Transverse colon (tissue), 4 donors: ENCODE data around the gene UCKL1. TPM values are rescaled to one million over a fixed set of nuclear protein-coding genes. Genes with fewer than 3 reads are reported as not detected.

Experiments
- DNase-seq: peaks from one replicate; pipeline ENCODE4 v3.0.0-alpha.2; 2019
- H3K27ac ChIP-seq, 4 donors: fragments of 200-600 bp; sonication (generic); 2 replicates each; pipeline ENCODE4 v1.5.1; 2016 to 2018; ENCODE audit warnings: inconsistent platforms in 4 of 4
- H3K27me3 ChIP-seq: fragments of 200-600 bp; sonication (generic); 2 replicates; pipeline ENCODE4 v1.5.1; 2017; ENCODE audit warnings: inconsistent platforms
- H3K36me3 ChIP-seq, 4 donors: fragments of 200-600 bp; sonication (generic); 2 replicates each; pipeline ENCODE4 v1.5.1; 2017 to 2019; ENCODE audit warnings: inconsistent platforms in 4 of 4
- H3K4me1 ChIP-seq, 4 donors: fragments of 200-600 bp; sonication (generic); 2 replicates each; pipeline ENCODE4 v1.5.1; 2017 to 2020; ENCODE audit warnings: inconsistent platforms in 4 of 4
- H3K4me3 ChIP-seq, 4 donors: fragments of 200-600 bp; sonication (generic); 1 replicate in 1 of 4; 2 replicates in 3 of 4; pipeline versions ENCODE4 v1.5.1 to v1.6.1; 2017 to 2019; ENCODE audit warnings: inconsistent platforms in 4 of 4
- H3K9me3 ChIP-seq, 2 donors: fragments of 200-600 bp; sonication (generic); 2 replicates each; pipeline ENCODE4 v1.5.1; 2017 to 2019; ENCODE audit warnings: inconsistent platforms in 2 of 2
- EP300 ChIP-seq: sonication (generic); formaldehyde crosslinking; IDR thresholded peaks from one replicate; pipeline ENCODE4 v1.6.1; 2017; ENCODE audit warnings: antibody characterized with exemption, low read depth
- POLR2A ChIP-seq: fragments of 450-650 bp; IDR thresholded peaks from one replicate; pipeline ENCODE4 v1.6.1; 2016; ENCODE audit warnings: antibody characterized with exemption, mild to moderate bottlenecking, moderate library complexity
- POLR2AphosphoS5 ChIP-seq, 3 donors: sonication (generic); formaldehyde crosslinking; IDR thresholded peaks; one replicate each; pipeline ENCODE4 v1.6.1; 2016; ENCODE audit warnings: antibody characterized with exemption in 3 of 3
- WGBS, 2 donors: methylation state at CpG; one replicate each; pipeline ENCODE4 v1.1.5; 2018; ENCODE audit warnings: low coverage in 1 of 2; 5-methylcytosine and 5-hydroxymethylcytosine counted together
- in situ Hi-C, 4 donors: fragments of 200-750 bp; cut with MboI; loops; one replicate each; pipeline versions ENCODE4 v1.15.0 to v1.15.1; 2017; ENCODE audit warnings: low sequenced_read_pairs in 3 of 4, low pct_ligation_motif_present in 1 of 4, low pct_unique_long_range_greater_than_20kb in 1 of 4
- intact Hi-C: fragments of 100-400 bp; cut with DNase I; formaldehyde crosslinking; loops from one replicate; pipeline ENCODE4 v1.15.1; 2023; ENCODE audit warnings: low total_unique reads
- total RNA-seq, 4 donors: library from RNA; depleted of rRNA; stranded (reverse); fragments of >200 nt; gene quantifications; one replicate each; pipeline ENCODE4 v1.1.0, GENCODE V29; 2016
- TF ChIP-seq, protein P1 (sequence below), 5 experiments: fragments of 200-600 bp in 3 of 5; fragments of 450-650 bp in 2 of 5; sonication (generic) in 3 of 5; IDR thresholded peaks; 1 replicate in 2 of 5; 2 replicates in 3 of 5; pipeline ENCODE4 v1.5.1; 2016 to 2017; ENCODE audit warnings: antibody characterized with exemption in 5 of 5, inconsistent platforms in 3 of 5, mild to moderate bottlenecking in 2 of 5, moderate library complexity in 1 of 5

Gene UCKL1
- total RNA-seq, 4 donors from 2014 or later = 41.1 to 189 (median 68.5) TPM

DNA sequence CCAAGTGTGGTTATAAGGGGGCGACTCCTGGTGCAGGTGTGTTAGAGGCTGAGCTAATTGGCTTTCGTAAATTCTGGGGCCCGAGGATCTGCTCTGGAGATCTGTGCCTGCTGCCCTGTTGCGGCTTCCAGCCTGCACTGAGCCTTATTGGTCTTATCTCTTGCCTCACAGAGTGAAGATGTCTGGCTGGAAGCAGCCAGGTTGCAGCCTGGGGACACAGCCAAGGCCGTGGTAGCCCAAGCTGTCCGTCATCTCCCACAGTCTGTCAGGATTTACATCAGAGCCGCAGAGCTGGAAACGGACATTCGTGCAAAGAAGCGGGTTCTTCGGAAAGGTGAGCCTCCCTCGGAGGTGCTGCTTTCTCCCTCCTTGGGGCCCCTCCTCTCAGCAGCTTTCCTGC, 44.7 kb upstream of the UCKL1 start:
- TF ChIP-seq POLR2A (no peak), EP300 (no peak), POLR2AphosphoS5 (IDR thresholded peaks at IDR 0.05) (no peak)
- TF ChIP-seq, protein P1, sequence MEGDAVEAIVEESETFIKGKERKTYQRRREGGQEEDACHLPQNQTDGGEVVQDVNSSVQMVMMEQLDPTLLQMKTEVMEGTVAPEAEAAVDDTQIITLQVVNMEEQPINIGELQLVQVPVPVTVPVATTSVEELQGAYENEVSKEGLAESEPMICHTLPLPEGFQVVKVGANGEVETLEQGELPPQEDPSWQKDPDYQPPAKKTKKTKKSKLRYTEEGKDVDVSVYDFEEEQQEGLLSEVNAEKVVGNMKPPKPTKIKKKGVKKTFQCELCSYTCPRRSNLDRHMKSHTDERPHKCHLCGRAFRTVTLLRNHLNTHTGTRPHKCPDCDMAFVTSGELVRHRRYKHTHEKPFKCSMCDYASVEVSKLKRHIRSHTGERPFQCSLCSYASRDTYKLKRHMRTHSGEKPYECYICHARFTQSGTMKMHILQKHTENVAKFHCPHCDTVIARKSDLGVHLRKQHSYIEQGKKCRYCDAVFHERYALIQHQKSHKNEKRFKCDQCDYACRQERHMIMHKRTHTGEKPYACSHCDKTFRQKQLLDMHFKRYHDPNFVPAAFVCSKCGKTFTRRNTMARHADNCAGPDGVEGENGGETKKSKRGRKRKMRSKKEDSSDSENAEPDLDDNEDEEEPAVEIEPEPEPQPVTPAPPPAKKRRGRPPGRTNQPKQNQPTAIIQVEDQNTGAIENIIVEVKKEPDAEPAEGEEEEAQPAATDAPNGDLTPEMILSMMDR (IDR thresholded peaks at IDR 0.05) = no peak
- H3K4me3 ChIP-seq = no peak overlapping the region
- no peaks in the 10 kb centered on the region for H3K9me3 ChIP-seq
- peaks cover 0 to 70% (median 32%) of the 10 kb centered on the region in 4 donors for H3K36me3 ChIP-seq
- DNase-seq = no peak
- in situ Hi-C loops = no loop called here
- no peak overlapping the region for H3K27ac ChIP-seq
- no peaks in the 10 kb centered on the region for H3K27me3 ChIP-seq
- intact Hi-C loops = no loop called here
- H3K4me1 ChIP-seq = no peaks in the 10 kb centered on the region
- 94% methylated on average over 12 of the region's 12 CpGs; no CpG with 5 or more reads in 1 of the 2 donors for WGBS, 2 donors

DNA sequence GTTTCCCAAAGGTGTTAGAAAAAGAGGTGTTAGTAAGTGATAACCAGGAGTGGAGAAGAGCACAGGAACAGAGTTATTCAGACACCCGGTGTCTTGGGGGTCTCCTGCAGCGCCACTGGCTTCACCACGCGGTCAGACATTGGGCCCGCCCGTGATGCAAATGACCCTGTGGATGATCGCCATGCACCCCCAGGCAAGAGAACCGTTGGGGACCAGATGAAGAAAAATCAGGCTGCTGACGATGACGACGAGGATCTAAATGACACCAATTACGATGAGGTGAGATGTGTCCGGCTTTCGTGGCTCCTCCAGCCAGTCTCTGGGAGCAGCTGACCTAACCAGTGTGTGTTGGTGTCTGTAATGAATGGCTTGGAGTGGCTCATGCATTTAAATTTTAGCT, 26.7 kb upstream of the UCKL1 start:
- DNase-seq = no peak

DNA sequence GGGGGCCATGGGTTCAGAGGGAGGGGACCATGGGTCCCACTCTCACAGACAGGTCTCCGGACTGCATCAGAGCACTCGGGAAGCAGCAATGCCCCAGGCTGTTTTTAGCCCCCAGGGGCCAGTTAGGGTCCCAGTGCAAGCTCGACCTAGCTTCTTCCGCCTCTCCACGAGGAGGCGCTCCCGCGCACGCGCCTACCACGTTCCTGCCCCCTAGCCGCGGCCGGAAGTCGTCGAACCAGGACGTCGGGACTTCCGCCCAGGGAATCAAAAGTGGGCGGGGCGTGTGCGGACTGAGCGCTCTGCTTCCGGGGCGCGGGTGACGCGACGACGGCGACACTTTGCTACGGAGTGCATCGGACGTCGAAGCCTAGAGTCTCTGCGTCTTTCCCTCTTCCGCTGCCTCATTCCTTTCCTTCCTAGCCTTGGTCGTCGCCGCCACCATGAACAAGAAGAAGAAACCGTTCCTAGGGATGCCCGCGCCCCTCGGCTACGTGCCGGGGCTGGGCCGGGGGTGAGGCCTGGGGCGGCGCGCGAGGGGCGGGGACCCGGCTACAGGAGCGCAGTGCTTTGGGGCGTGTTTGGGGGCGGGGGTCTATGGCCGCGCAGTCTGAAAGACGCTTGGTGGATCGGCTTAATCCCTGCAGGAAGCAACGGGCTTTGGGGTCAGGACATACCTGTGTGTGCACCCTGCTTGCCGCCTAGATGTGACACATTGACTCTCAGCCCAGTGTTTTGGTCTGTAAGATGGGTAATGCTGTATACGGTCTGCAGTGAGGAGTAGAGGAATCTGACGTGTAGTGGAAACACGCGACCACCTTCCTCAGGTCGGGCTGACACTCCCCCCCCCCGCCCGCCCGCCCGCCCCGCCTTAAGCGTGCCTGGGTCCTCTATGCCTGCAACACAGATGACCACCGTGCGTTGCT, 24.9 kb upstream of the UCKL1 start, which contains the start of gene PRPF6:
PRPF6 (plus strand) TSS at position 327 of the 923 bp plus-strand sequence; CDS start at position 441, 114 bp downstream.
- no peak for TF ChIP-seq EP300
- TF ChIP-seq, protein P1 (IDR thresholded peaks at IDR 0.05) = peak; percentile 73 to 91 (median 82)
- peak; percentile 83 to 95 (median 94) for TF ChIP-seq POLR2AphosphoS5 (IDR thresholded peaks at IDR 0.05)
- TF ChIP-seq POLR2A = peak; percentile 86
- Histone ChIP-seq H3K27me3 (no peaks in the 10 kb centered on the region), H3K4me1 (peaks cover 25 to 36% (median 30%) of the 10 kb centered on the region in 4 donors), H3K36me3 (peaks cover 0 to 22% (median 10%) of the 10 kb centered on the region in 4 donors), H3K9me3 (no peaks in the 10 kb centered on the region), H3K4me3 (peak within 1 kb of the TSS; percentile 77 to 94 (median 84)), H3K27ac (peak within 1 kb of the TSS; percentile 81 to 89 (median 88))
- in situ Hi-C loops (no loop called here), intact Hi-C loops (no loop called here)
- DNase-seq = peak; percentile 97
- WGBS, 2 donors = 1 to 6% methylated on average over 7 to 71 of the region's 75 CpGs

More for the DNA sequence above, 26.7 kb upstream of the UCKL1 start:
- Histone ChIP-seq H3K27me3 (no peaks in the 10 kb centered on the region), H3K36me3 (peaks cover 0 to 27% (median 12%) of the 10 kb centered on the region in 4 donors), H3K4me3 (no peak overlapping the region), H3K4me1 (peaks cover 25 to 36% (median 30%) of the 10 kb centered on the region in 4 donors), H3K9me3 (no peaks in the 10 kb centered on the region), H3K27ac (no peak overlapping the region)
- intact Hi-C loops (no loop called here), in situ Hi-C loops (no loop called here)
- WGBS, 2 donors = 90 to 93% methylated on average over 8 to 14 of the region's 14 CpGs
- TF ChIP-seq, protein P1 (IDR thresholded peaks at IDR 0.05) = no peak
- no peak for TF ChIP-seq POLR2AphosphoS5 (IDR thresholded peaks at IDR 0.05)
- no peak for TF ChIP-seq POLR2A
- TF ChIP-seq EP300 = no peak

DNA sequence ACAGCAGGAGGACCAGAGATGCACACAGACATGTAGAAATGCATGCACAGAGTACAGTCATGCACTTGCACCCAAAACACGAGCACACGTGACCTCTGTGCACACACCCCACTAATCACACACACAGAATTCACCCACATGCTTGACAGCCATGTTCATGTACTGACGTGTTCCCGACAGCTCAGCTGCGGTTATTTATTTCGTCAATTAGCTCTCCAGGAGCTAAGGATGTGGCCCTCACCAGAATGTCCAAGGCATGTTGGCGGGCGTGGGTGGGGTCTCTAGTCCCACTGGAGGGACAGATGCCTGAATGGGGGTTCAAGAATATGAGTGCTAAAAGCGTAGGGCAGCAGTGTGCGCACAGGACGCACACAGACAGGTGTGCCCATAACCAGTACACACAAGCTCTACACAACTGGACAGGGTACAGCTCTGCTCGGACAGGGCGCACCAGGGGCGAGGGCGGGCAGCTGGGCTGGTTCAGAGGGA, 24.1 kb upstream of the UCKL1 start:
- H3K4me1 ChIP-seq = peaks cover 25 to 36% (median 30%) of the 10 kb centered on the region in 4 donors
- H3K27ac ChIP-seq = peak overlapping the region; percentile 81 to 89 (median 88)
- no peaks in the 10 kb centered on the region for H3K9me3 ChIP-seq
- peak overlapping the region in 2 of 4 donors; percentile 83 to 85 for H3K4me3 ChIP-seq
- no peak for DNase-seq
- intact Hi-C loops = no loop called here
- no peak for TF ChIP-seq EP300
- TF ChIP-seq, protein P1 (IDR thresholded peaks at IDR 0.05) = no peak
- TF ChIP-seq POLR2A = no peak
- TF ChIP-seq POLR2AphosphoS5 (IDR thresholded peaks at IDR 0.05) = no peak
- in situ Hi-C loops = no loop called here
- H3K36me3 ChIP-seq = peaks cover 0 to 15% (median 7%) of the 10 kb centered on the region in 4 donors
- no peaks in the 10 kb centered on the region for H3K27me3 ChIP-seq
- WGBS, 2 donors = 67 to 85% methylated on average over 5 to 15 of the region's 15 CpGs
